ENCODE measurements around the gene PTPRN2. TPM values are rescaled to one million over a fixed set of nuclear protein-coding genes. Genes with fewer than 3 reads are reported as not detected.

Gene PTPRN2
- polyA plus RNA-seq, 1 experiment: 0.02 TPM

DNA sequence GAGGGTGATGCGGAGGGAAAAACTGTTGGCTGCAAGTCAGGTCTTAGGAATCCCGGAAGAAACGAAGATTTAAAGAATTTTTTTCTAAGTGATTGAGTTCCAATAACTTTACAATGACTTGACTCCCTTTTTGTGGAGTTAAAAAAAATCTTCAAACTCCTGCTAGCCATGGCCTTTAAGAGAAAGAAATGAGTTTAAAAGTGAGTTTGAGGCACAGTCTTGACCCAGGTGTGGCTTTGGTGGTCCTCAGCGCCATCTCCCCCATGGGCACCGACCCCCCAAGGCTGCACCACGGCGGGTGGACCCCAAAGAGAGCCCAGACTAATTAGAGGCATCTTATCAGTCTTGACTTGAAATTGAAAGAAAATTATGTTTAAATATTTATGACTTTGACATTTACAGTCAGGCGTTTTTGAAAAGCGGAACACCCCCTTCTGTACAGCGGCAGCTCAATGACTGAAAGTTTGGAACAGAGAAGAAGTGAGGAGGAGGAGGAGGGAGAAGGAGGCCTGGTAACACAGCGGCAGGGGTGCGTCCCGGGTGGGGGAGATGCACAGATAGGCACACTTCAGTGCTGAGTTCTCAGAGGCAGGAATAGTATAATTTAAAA is 901.2 kb downstream of the PTPRN2 start:
- Histone ChIP-seq H3K4me3 (ENCODE audit: low read depth, low read length) (no peak overlapping the region), H3K27ac (ENCODE audit: low read depth, low read length) (no peak overlapping the region), H3K9me3 (ENCODE audit: control insufficient read depth, insufficient read depth, low read length) (no peaks in the 10 kb centered on the region; the same call in 1 of the 2 replicates), H3K27me3 (ENCODE audit: control insufficient read depth, insufficient read depth, low read length) (peaks cover 54% of the 10 kb centered on the region)
- ChIA-PET CTCF (no interaction called here), POLR2A (no interaction called here)
- DNase-seq (ENCODE audit: low read depth, low spot score): no peak
- TF ChIP-seq CTCF (IDR thresholded peaks at IDR 0.05; ENCODE audit: low read depth, low read length): no peak

- ChIA-PET CTCF (no interaction called here), POLR2A (no interaction called here)
- H3K4me3 ChIP-seq (ENCODE audit: low read depth, low read length): no peak overlapping the region
- peaks cover 53% of the 10 kb centered on the region for H3K27me3 ChIP-seq (ENCODE audit: control insufficient read depth, insufficient read depth, low read length)
- no peak overlapping the region for H3K27ac ChIP-seq (ENCODE audit: low read depth, low read length)
- no peaks in the 10 kb centered on the region; the same call in 1 of the 2 replicates for H3K9me3 ChIP-seq (ENCODE audit: control insufficient read depth, insufficient read depth, low read length)
- TF ChIP-seq CTCF (IDR thresholded peaks at IDR 0.05; ENCODE audit: low read depth, low read length): no peak
- no peak for DNase-seq (ENCODE audit: low read depth, low spot score)
These were observed 902.0 kb downstream of the PTPRN2 start for GRCh38 chr7:157685430-157686284.

DNA sequence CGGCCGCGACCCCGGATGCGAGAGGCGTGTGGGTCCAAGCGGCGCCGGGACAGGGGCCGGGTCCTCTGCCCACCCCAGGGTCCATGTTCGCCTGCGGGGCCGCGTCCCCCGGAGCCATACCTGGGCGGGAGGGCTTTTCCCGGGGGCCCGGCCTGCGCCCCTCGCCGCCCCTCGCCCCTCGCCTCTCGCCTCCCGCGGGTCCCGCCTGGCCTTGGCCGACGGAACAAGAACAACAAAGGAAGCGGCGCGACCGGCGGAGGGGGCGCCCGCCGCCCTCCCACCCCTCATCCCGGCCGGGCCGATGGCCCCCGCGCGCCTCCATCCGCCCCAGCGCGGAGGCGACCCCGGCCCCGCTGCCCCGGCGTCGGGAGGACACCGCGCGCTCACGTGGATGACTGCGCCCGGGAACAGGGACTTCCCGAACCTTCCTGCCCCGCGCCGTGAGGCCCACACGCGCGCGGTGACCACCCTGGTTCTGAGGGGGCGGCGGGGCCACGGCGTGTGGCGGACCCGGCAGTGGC is 902.7 kb downstream of the PTPRN2 start:
- Histone ChIP-seq H3K4me3 (ENCODE audit: low read depth, low read length) (no peak overlapping the region), H3K27me3 (ENCODE audit: control insufficient read depth, insufficient read depth, low read length) (peaks cover 49% of the 10 kb centered on the region), H3K27ac (ENCODE audit: low read depth, low read length) (no peak overlapping the region), H3K9me3 (ENCODE audit: control insufficient read depth, insufficient read depth, low read length) (no peaks in the 10 kb centered on the region; the same call in 1 of the 2 replicates)
- CTCF ChIA-PET: no interaction called here
- POLR2A ChIA-PET: no interaction called here
- no peak for TF ChIP-seq CTCF (IDR thresholded peaks at IDR 0.05; ENCODE audit: low read depth, low read length)
- DNase-seq (ENCODE audit: low read depth, low spot score): no peak

- no peak for TF ChIP-seq CTCF (IDR thresholded peaks at IDR 0.05; ENCODE audit: low read depth, low read length)
- POLR2A ChIA-PET: no interaction called here
- Histone ChIP-seq H3K27me3 (ENCODE audit: control insufficient read depth, insufficient read depth, low read length) (peaks cover 43% of the 10 kb centered on the region), H3K27ac (ENCODE audit: low read depth, low read length) (no peak overlapping the region), H3K9me3 (ENCODE audit: control insufficient read depth, insufficient read depth, low read length) (no peaks in the 10 kb centered on the region; the same call in 1 of the 2 replicates), H3K4me3 (ENCODE audit: low read depth, low read length) (no peak overlapping the region)
- CTCF ChIA-PET: no interaction called here
- DNase-seq (ENCODE audit: low read depth, low spot score): no peak
These were observed 903.3 kb downstream of the PTPRN2 start for GRCh38 chr7:157684157-157684908.
